A549 treated with GW870086 at 1 μM for 4 hours (cell line): ENCODE measurements around the gene ATP2C2. TPM values are rescaled to one million over a fixed set of nuclear protein-coding genes. Genes with fewer than 3 reads are reported as not detected.

Experiments
- total RNA-seq: library from RNA; stranded (reverse); fragments of 200-300 nt; extraction: Qiagen RNA extraction; gene quantifications from 5 replicates; pipeline ENCODE4 v1.2.3, GENCODE V29; 2022; ENCODE audit warnings: low read depth

The ATP2C2 gene, protein sequence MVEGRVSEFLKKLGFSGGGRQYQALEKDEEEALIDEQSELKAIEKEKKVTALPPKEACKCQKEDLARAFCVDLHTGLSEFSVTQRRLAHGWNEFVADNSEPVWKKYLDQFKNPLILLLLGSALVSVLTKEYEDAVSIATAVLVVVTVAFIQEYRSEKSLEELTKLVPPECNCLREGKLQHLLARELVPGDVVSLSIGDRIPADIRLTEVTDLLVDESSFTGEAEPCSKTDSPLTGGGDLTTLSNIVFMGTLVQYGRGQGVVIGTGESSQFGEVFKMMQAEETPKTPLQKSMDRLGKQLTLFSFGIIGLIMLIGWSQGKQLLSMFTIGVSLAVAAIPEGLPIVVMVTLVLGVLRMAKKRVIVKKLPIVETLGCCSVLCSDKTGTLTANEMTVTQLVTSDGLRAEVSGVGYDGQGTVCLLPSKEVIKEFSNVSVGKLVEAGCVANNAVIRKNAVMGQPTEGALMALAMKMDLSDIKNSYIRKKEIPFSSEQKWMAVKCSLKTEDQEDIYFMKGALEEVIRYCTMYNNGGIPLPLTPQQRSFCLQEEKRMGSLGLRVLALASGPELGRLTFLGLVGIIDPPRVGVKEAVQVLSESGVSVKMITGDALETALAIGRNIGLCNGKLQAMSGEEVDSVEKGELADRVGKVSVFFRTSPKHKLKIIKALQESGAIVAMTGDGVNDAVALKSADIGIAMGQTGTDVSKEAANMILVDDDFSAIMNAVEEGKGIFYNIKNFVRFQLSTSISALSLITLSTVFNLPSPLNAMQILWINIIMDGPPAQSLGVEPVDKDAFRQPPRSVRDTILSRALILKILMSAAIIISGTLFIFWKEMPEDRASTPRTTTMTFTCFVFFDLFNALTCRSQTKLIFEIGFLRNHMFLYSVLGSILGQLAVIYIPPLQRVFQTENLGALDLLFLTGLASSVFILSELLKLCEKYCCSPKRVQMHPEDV
- 0.09 to 0.27 TPM (median 0.22 TPM) in 5 replicates for total RNA-seq

DNA sequence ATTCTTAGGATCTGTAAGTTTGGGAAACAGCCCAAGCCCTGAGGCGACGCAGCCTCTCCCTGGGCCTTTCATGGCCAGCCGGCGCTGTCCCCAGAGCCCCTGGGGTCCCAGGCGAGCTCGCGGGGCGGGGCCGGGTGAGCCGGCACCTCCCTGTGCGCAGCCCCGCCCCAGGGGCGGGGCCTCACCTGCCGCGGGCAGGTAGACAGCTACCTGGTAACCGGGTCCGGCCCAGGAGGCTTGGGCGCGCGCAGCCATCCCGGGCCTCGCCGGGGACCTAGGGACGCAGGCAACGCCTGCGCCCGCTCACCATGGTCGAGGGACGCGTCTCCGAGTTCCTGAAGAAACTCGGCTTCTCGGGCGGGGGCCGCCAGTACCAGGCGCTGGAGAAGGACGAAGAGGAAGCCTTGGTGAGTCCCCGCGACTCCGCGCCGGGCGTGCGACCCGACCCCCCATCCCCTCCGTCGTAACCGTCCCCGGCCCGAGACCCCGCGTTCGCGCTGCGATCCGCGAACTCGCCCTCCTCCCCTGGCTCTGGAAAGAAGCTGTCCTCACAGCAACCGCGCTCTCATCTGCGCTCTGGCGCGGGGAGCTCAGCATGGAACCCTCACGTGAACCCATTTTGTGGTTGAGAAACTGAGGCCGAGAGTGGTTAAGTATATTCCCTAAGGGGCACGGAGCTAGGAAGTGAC lies at the start of gene ATP2C2:
Gene ATP2C2 (plus strand): TSS at position 231 of the 689 bp plus-strand sequence. CDS start 78 bp downstream, at position 309.

DNA sequence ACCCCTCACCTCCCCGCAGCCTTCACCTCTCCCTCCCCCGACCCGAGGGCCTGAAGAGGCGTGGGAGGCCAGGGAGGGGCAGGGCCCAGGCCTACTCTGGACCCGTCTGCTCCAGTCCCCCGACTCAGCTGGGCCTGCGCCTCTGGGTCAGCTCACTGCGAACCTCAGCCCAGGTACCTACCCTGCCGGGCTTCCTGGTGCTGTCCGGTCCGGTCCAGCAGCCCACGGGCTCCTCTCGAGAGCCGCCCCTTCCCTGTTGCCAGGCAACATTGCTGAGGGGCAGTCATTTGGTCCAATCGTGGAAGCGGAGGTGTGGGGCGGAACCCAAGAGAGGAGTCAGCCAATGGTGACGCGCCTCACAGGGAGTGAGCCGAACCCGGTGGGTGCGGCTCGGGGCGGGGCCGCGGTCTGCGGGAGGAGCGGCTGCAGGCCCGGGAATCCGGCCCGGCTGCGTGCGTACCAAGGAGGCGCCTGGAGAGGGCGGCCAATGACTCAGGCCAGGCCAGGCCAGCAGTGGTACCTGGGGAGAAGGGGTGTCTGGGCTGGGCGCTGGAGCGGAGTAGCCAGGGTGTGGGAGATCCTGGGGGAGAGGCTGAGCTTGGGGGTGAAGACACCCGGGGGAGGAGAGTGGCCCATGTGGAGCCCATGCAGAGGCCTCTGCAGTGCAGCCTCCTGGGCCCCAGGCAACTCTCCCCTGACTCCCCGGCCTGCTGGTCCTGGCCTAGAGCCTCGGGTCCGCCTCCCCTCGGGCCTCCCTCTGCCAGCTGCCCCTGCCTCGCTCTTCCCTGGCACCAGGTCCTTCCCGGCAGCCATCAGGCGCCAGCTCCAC lies 136.3 kb downstream of the ATP2C2 start, which contains the start of gene MEAK7:
Gene MEAK7 (minus strand): TSS at position 240 of the 829 bp plus-strand sequence. CDS start 6,573 bp downstream, outside the sequence.

Other genes with a start within 250 kb of the ATP2C2 start
- 16.9 to 19.1 TPM (median 18.7 TPM) in 5 replicates for gene HSDL1, start 223.4 kb upstream of the ATP2C2 start, total RNA-seq
- gene DNAAF1, start 223.2 kb upstream of the ATP2C2 start, total RNA-seq, result 0.21 to 0.47 TPM (median 0.43 TPM) in 5 replicates
- gene TAF1C, start 181.5 kb upstream of the ATP2C2 start, total RNA-seq, result 22.1 to 32.2 TPM (median 28.7 TPM) in 5 replicates
- gene ADAD2, start 177.4 kb upstream of the ATP2C2 start, total RNA-seq, result not detected in 5 replicates
- gene KCNG4, start 128.5 kb upstream of the ATP2C2 start, total RNA-seq, result not detected in 5 replicates
- gene WFDC1, start 73.7 kb upstream of the ATP2C2 start, total RNA-seq, result 0.22 TPM in 1 of 5 replicates, not detected in the others
- gene MEAK7, start 136.1 kb downstream of the ATP2C2 start, total RNA-seq, result 45.6 to 61.1 TPM (median 56.8 TPM) in 5 replicates
- gene COTL1, start 249.5 kb downstream of the ATP2C2 start, total RNA-seq, result 416 to 572 TPM (median 524 TPM) in 5 replicates